AG10803 (cell line): ENCODE measurements around the gene CAVIN2.

Source experiments
- DNase-seq: peaks from one replicate; pipeline ENCODE4 v3.0.0; 2010; ENCODE audit warnings: low read depth
- H3K4me3 ChIP-seq: 2 replicates; pipeline ENCODE4 v1.5.1; 2011; ENCODE audit warnings: mild to moderate bottlenecking, low read length, control low read depth
- CTCF ChIP-seq: conservative IDR thresholded peaks from 2 replicates; pipeline ENCODE4 v1.5.1; 2011; ENCODE audit warnings: mild to moderate bottlenecking, low read length, control low read depth, inconsistent platforms

The CAVIN2 gene

GRCh38 chr2:191831410-191831994 lies 15.4 kb downstream of the CAVIN2 start:
- no peak for TF ChIP-seq CTCF
- DNase-seq, result no peak

DNA sequence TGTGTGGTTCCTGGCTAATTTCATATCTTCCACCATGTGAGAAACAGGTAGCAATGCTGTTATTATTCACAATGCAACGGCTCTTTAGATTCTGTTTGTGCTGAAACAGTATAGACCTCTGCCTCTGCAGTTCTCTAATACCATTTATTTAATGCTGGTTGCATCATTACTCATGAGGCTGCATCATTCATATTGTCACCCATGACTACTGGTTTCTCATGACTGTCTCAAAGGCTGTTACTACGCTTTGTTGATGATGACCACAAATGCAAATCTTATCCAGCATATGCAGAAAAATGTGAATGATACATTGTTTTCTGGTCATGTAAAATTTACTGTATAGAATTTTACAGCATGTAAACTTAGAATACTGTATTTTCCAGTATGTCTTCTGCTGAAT lies 22.5 kb downstream of the CAVIN2 start:
- no peak for DNase-seq
- TF ChIP-seq CTCF, result no peak
- no peak overlapping the region for H3K4me3 ChIP-seq

More at GRCh38 chr2:191831410-191831994, 15.4 kb downstream of the CAVIN2 start:
- no peak overlapping the region for H3K4me3 ChIP-seq

DNA sequence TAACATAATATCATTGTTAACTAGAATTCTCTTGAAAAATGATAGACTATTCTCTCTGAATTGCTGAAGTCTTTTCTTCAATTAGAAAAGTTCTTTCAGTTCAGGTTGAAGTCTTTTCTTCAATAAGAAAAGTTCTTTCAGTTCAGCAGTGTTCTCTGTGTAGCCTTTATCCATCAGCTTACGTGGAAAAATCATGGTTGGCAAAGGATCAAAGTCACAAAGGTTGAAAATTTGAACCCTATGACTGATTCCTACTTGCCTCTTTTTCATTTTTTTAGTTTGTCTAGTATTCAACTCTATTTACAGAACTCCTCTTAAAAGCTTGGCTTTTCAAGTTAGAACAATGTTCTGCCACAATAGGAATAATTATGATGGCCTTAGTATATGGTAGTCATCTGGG lies 25.8 kb downstream of the CAVIN2 start:
- no peak for TF ChIP-seq CTCF
- no peak for DNase-seq
- no peak overlapping the region for H3K4me3 ChIP-seq

DNA sequence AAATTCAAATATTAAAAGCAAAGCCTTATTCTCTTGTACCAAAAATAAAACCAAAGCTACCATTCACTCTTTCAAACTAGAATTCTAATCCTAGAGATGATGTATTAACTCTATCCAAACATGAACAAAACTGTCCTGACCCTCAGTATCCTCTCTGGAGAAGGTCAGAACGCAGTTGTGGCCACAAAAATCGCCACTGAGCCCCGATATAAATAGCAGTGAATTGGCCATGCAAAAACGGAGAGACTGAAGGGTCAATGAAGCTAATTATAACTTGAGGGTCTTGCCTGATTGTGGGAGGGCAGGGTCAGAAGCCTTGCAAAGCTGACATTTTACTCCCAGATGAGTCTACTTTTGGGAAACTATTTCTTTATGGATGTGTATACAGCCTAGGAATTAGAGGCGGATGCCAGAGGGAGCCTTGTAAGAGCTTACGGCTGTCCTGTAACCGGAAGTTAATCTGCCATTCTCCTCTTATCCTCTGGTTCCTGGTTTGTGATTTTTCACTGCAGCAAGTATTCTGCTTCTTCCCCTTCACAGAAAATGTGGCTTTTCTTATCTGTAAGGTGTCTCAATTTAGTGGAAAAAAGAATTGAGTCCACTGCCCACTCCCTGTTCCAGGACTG lies 28.1 kb downstream of the CAVIN2 start:
- peak; percentile 33 for DNase-seq
- no peak for TF ChIP-seq CTCF
- no peak overlapping the region for H3K4me3 ChIP-seq

- DNase-seq, result no peak
- no peak for TF ChIP-seq CTCF
- no peak overlapping the region for H3K4me3 ChIP-seq
These were observed 28.8 kb downstream of the CAVIN2 start for GRCh38 chr2:191818133-191818532.

DNA sequence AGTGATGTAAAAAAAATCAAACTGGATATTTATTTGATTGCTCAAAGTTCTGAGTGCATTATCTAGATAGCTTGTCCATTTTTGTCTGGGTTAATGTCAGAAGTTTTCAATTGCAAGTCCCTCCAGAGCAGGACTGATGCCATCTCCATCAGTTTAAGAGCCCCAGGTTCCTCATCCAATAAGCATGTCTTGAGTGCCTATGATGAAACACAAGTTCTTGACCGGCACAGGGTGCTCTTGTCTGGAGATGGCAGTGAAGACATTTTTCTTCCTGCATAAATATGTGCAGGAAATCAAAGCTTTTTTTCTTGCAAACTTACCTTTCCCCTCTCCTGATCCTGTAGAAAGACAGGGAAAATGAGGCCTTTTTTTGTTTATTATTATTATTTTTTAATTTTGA lies 31.9 kb downstream of the CAVIN2 start:
- TF ChIP-seq CTCF, result no peak
- H3K4me3 ChIP-seq, result no peak overlapping the region
- no peak for DNase-seq

- TF ChIP-seq CTCF, result no peak
- H3K4me3 ChIP-seq, result no peak overlapping the region
- no peak for DNase-seq
These were observed 32.9 kb downstream of the CAVIN2 start for GRCh38 chr2:191813943-191814342.
